ENCODE data around the gene CDKAL1. TPM values are rescaled to one million over a fixed set of nuclear protein-coding genes. Genes with fewer than 3 reads are reported as not detected.

CDKAL1 gene
- total and polyA plus RNA-seq, 10 of the 15 experiments (the other 5 are each of a cell fraction or from before 2014, with no cell fraction given) = 10.7 to 26.9 (median 17.3) TPM

DNA sequence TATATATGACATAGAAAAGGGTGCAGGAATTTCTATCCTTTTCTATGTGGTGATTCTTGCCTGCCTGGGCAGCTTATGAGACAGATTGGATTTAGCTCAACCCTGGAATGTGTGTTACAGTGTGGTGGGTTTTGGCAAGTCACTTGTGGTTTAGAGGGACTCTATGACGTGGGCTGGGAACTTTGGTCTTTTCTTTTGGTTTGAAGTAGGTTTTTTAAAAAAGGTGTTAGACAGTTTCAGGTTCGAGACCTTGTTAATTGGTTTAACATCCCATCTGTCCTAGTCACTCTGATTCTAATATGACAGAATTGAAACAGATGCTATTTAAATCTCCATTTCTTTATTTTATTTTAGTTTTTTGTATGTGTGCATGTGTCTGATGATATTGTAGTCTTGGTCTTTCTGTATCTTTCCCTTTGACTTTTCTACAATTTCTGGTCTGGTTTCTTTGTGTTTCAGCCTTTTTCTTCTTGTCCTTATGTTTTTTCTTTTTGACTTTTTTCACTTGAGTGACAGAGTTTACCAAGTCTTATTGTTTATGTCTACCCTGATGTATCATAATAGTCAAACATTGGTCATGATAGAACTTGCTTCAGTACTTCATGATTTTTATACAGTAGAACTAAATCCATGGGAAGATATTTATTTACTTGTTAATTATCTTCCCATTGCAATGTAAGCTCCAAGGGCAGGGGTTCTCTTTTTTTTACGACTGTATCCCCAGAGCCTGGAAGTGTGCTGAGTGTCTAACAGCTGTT is 174.3 kb downstream of the CDKAL1 start (continued):
- peak; percentile 77 for TF ChIP-seq SMAD1 (IDR thresholded peaks at IDR 0.05; ENCODE audit: low read depth, partially characterized antibody)
- TF ChIP-seq EED (IDR thresholded peaks at IDR 0.05; ENCODE audit: low read depth) = peak; percentile 93
- no peak for TF ChIP-seq MXI1 (IDR thresholded peaks at IDR 0.05; ENCODE audit: low read depth, low read length)
- TF ChIP-seq, protein P1, sequence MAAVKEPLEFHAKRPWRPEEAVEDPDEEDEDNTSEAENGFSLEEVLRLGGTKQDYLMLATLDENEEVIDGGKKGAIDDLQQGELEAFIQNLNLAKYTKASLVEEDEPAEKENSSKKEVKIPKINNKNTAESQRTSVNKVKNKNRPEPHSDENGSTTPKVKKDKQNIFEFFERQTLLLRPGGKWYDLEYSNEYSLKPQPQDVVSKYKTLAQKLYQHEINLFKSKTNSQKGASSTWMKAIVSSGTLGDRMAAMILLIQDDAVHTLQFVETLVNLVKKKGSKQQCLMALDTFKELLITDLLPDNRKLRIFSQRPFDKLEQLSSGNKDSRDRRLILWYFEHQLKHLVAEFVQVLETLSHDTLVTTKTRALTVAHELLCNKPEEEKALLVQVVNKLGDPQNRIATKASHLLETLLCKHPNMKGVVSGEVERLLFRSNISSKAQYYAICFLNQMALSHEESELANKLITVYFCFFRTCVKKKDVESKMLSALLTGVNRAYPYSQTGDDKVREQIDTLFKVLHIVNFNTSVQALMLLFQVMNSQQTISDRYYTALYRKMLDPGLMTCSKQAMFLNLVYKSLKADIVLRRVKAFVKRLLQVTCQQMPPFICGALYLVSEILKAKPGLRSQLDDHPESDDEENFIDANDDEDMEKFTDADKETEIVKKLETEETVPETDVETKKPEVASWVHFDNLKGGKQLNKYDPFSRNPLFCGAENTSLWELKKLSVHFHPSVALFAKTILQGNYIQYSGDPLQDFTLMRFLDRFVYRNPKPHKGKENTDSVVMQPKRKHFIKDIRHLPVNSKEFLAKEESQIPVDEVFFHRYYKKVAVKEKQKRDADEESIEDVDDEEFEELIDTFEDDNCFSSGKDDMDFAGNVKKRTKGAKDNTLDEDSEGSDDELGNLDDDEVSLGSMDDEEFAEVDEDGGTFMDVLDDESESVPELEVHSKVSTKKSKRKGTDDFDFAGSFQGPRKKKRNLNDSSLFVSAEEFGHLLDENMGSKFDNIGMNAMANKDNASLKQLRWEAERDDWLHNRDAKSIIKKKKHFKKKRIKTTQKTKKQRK (IDR thresholded peaks at IDR 0.05; ENCODE audit: low read depth, low read length) = no peak
- no peak for TF ChIP-seq TAF1 (IDR thresholded peaks at IDR 0.05; ENCODE audit: borderline replicate concordance, low read depth, low read length)
- peak; percentile 96 for TF ChIP-seq NR2F1 (conservative IDR thresholded peaks at IDR 0.05)
- TF ChIP-seq RB1 (IDR thresholded peaks at IDR 0.05; ENCODE audit: borderline replicate concordance) = no peak
- 0 out of 2 replicates have a peak, but pooled peaks have one; percentile 62 for TF ChIP-seq MYB (IDR thresholded peaks at IDR 0.05; ENCODE audit: borderline replicate concordance, low read depth, low read length)
- TF ChIP-seq SPI1 (IDR thresholded peaks at IDR 0.05; ENCODE audit: borderline replicate concordance, insufficient read depth, low read depth, low read length) = no peak
- peak; percentile 88; the same call in 1 of the 2 replicates for TF ChIP-seq CHD2 (IDR thresholded peaks at IDR 0.05; ENCODE audit: borderline replicate concordance, low read depth, low read length)
- no peak for TF ChIP-seq MYC (IDR thresholded peaks at IDR 0.05; ENCODE audit: insufficient read depth, insufficient read length, insufficient replicate concordance, low read length, severe bottlenecking)
- peak; percentile 97 for TF ChIP-seq DPF2 (IDR thresholded peaks at IDR 0.05)
- TF ChIP-seq, protein P2, sequence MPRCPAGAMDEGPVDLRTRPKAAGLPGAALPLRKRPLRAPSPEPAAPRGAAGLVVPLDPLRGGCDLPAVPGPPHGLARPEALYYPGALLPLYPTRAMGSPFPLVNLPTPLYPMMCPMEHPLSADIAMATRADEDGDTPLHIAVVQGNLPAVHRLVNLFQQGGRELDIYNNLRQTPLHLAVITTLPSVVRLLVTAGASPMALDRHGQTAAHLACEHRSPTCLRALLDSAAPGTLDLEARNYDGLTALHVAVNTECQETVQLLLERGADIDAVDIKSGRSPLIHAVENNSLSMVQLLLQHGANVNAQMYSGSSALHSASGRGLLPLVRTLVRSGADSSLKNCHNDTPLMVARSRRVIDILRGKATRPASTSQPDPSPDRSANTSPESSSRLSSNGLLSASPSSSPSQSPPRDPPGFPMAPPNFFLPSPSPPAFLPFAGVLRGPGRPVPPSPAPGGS (IDR thresholded peaks at IDR 0.05; ENCODE audit: borderline replicate concordance, insufficient read depth, low read depth, low read length, poor library complexity, severe bottlenecking) = peak; percentile 22
- peak; percentile 97 to 98 for TF ChIP-seq IKZF2 (IDR thresholded peaks at IDR 0.05)
- no peak for TF ChIP-seq SIX5 (IDR thresholded peaks at IDR 0.05; ENCODE audit: low read depth, low read length, severe bottlenecking)
- peak; percentile 73; the same call in 1 of the 2 replicates for TF ChIP-seq TCF3 (IDR thresholded peaks at IDR 0.05; ENCODE audit: borderline replicate concordance, insufficient read depth, low read depth, low read length)
- TF ChIP-seq, protein P3, sequence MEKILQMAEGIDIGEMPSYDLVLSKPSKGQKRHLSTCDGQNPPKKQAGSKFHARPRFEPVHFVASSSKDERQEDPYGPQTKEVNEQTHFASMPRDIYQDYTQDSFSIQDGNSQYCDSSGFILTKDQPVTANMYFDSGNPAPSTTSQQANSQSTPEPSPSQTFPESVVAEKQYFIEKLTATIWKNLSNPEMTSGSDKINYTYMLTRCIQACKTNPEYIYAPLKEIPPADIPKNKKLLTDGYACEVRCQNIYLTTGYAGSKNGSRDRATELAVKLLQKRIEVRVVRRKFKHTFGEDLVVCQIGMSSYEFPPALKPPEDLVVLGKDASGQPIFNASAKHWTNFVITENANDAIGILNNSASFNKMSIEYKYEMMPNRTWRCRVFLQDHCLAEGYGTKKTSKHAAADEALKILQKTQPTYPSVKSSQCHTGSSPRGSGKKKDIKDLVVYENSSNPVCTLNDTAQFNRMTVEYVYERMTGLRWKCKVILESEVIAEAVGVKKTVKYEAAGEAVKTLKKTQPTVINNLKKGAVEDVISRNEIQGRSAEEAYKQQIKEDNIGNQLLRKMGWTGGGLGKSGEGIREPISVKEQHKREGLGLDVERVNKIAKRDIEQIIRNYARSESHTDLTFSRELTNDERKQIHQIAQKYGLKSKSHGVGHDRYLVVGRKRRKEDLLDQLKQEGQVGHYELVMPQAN (conservative IDR thresholded peaks at IDR 0.05) = no peak
- TF ChIP-seq IKZF1 (conservative IDR thresholded peaks at IDR 0.05) = peak; percentile 96
- peak; percentile 63; the same call in 1 of the 2 replicates for TF ChIP-seq BACH1 (IDR thresholded peaks at IDR 0.05; ENCODE audit: borderline replicate concordance)
- TF ChIP-seq, protein P4, sequence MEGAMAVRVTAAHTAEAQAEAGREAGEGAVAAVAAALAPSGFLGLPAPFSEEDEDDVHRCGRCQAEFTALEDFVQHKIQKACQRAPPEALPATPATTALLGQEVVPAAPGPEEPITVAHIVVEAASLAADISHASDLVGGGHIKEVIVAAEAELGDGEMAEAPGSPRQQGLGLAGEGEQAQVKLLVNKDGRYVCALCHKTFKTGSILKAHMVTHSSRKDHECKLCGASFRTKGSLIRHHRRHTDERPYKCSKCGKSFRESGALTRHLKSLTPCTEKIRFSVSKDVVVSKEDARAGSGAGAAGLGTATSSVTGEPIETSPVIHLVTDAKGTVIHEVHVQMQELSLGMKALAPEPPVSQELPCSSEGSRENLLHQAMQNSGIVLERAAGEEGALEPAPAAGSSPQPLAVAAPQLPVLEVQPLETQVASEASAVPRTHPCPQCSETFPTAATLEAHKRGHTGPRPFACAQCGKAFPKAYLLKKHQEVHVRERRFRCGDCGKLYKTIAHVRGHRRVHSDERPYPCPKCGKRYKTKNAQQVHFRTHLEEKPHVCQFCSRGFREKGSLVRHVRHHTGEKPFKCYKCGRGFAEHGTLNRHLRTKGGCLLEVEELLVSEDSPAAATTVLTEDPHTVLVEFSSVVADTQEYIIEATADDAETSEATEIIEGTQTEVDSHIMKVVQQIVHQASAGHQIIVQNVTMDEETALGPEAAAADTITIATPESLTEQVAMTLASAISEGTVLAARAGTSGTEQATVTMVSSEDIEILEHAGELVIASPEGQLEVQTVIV (IDR thresholded peaks at IDR 0.05; ENCODE audit: borderline replicate concordance, partially characterized antibody) = no peak
